Measurements from ENCODE around the gene SCAMP1. TPM values are rescaled to one million over a fixed set of nuclear protein-coding genes. Genes with fewer than 3 reads are reported as not detected.

Gene SCAMP1
- total RNA-seq, 1 donor from 2014 or later = 45.4 TPM

DNA sequence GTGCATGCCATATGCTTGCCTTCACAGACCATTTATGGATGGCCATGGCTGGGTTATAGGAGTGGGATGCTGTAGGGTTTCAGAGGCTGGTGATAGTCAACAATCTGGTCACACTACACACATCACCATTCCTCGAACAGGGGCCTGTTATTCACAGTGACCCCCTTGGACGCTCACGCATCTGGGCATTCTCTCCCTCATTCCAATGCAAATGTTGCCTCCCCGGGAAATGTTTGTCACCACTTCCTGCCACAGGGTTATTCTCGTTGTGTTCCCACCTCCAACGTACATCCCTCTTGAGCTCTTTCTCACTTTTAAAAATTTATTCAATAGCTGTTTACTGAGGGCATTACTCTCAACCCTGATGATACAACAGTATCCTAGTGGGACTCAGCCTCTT lies 135.4 kb downstream of the SCAMP1 start:
- Mint-ChIP-seq H3K36me3 (peaks cover 7% of the 10 kb centered on the region), H3K9me3 (no peaks in the 10 kb centered on the region), H3K27me3 (ENCODE audit: low read depth) (no peaks in the 10 kb centered on the region), H3K27ac (peak overlapping the region; percentile 26), H3K4me3 (no peak overlapping the region), H3K4me1 (peaks cover 45% of the 10 kb centered on the region)
- DNase-seq (ENCODE audit: low spot score in 2 of 2, unreplicated experiment in 2 of 2) = no peak
- TF ChIP-seq CTCF (IDR thresholded peaks at IDR 0.05; ENCODE audit: unreplicated experiment) = no peak

- no peaks in the 10 kb centered on the region for H3K9me3 Mint-ChIP-seq
- no peak for DNase-seq (ENCODE audit: low spot score in 2 of 2, unreplicated experiment in 2 of 2)
- no peak overlapping the region for H3K27ac Mint-ChIP-seq
- H3K36me3 Mint-ChIP-seq = peaks cover 2% of the 10 kb centered on the region
- no peak for TF ChIP-seq CTCF (IDR thresholded peaks at IDR 0.05; ENCODE audit: unreplicated experiment)
- no peaks in the 10 kb centered on the region for H3K27me3 Mint-ChIP-seq (ENCODE audit: low read depth)
- H3K4me1 Mint-ChIP-seq = peaks cover 49% of the 10 kb centered on the region
- H3K4me3 Mint-ChIP-seq = no peak overlapping the region
Measured at GRCh38 chr5:78496373-78496772, 136.0 kb downstream of the SCAMP1 start.

DNA sequence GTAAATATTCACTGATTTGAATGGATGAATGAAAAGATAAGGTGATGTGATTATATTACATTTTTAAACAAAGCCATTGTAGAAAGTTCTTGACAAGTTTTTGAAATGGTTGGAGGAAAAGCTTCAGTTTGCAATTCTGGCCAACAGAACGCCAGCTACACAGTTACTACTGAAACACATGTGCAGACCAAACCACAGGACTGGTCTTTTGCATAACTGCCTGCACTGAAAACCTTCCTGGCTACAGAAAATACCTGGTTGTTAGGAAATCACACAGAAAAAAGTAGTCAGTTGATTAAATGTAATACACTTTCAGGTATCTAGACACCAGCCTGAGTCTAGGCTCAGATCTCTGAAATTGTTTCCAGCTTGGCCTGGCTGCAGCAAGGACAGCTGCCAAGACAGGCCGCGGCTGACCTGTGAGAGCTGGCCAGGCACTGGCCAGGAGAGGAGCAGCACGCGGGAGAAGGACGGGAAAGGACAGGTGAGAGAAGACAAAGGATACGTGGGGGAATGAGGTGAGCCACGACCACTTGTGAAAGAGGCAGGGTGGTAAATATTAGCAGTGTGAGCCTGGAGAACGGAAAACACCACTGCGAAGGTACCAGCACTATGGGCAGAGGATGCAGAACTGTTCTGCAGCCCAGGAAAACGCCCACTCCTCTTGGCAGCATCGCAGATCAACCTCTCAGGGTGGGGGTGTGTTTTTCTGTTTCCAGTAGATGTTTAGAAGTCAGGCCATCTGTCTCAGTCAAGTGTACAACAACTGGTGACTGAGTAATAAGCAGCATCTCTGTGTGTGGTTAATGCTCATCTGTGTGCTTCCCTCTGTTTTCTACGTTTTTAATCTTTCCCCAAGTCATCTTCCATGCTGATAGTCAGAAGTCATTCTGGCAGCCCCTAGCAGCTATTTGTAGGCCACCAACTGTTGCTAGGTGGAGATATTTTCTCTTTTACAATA lies 137.4 kb downstream of the SCAMP1 start:
- no peak for TF ChIP-seq CTCF (IDR thresholded peaks at IDR 0.05; ENCODE audit: unreplicated experiment)
- Mint-ChIP-seq H3K9me3 (no peaks in the 10 kb centered on the region), H3K27me3 (ENCODE audit: low read depth) (no peaks in the 10 kb centered on the region), H3K4me3 (no peak overlapping the region), H3K36me3 (no peaks in the 10 kb centered on the region), H3K4me1 (peaks cover 62% of the 10 kb centered on the region), H3K27ac (no peak overlapping the region)
- DNase-seq (ENCODE audit: low spot score in 2 of 2, unreplicated experiment in 2 of 2) = no peak

DNA sequence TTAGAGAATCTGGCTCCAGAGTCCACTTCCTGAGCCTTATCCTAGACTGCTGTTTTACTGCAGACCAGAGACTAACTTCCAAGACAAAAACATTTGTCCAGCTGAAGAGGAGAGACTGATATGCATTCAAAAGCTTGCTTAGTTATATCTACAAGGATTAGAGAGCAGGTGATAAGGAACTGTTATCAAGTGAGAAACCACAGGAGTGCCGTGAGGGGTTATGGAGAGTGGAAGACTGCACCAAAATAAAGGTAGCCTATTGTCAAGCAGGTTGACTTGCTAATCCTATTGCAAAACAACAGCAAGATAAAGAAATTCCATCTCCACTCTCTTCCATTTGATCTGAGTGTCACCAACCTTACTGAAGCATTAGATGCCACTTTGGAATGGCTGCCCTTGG lies 139.1 kb downstream of the SCAMP1 start:
- Mint-ChIP-seq H3K4me1 (peaks cover 76% of the 10 kb centered on the region), H3K27ac (peak overlapping the region; percentile 23), H3K9me3 (no peaks in the 10 kb centered on the region), H3K36me3 (no peaks in the 10 kb centered on the region), H3K4me3 (no peak overlapping the region), H3K27me3 (ENCODE audit: low read depth) (no peaks in the 10 kb centered on the region)
- TF ChIP-seq CTCF (IDR thresholded peaks at IDR 0.05; ENCODE audit: unreplicated experiment) = no peak
- DNase-seq (ENCODE audit: low spot score in 2 of 2, unreplicated experiment in 2 of 2) = no peak

- Mint-ChIP-seq H3K4me3 (no peak overlapping the region), H3K4me1 (peaks cover 81% of the 10 kb centered on the region), H3K36me3 (no peaks in the 10 kb centered on the region), H3K27me3 (ENCODE audit: low read depth) (no peaks in the 10 kb centered on the region), H3K9me3 (no peaks in the 10 kb centered on the region), H3K27ac (no peak overlapping the region)
- DNase-seq (ENCODE audit: low spot score in 2 of 2, unreplicated experiment in 2 of 2) = no peak
- no peak for TF ChIP-seq CTCF (IDR thresholded peaks at IDR 0.05; ENCODE audit: unreplicated experiment)
Measured at GRCh38 chr5:78500028-78500427, 139.6 kb downstream of the SCAMP1 start.
